MG63 (cell line): ENCODE results near the gene BMPR2. TPM values are rescaled to one million over a fixed set of nuclear protein-coding genes. Genes with fewer than 3 reads are reported as not detected.
"Not testable (repeated sequence)": the region's sequence is repeated elsewhere in the genome, so short reads cannot be mapped to it uniquely, and the experiment has no call there.

ENCODE experiments used
- DNase-seq: peaks from one replicate; pipeline ENCODE4 v3.0.0-alpha.2; 2020
- H3K27me3 ChIP-seq: fragments of 250-450 bp; sonication (Bioruptor Pico); 2 replicates; pipeline ENCODE4 v1.5.1; 2020; ENCODE audit warnings: mild to moderate bottlenecking, moderate library complexity
- H3K36me3 ChIP-seq: fragments of 250-450 bp; sonication (Bioruptor Pico); 2 replicates; pipeline ENCODE4 v1.5.1; 2020; ENCODE audit warnings: mild to moderate bottlenecking, moderate library complexity
- H3K4me3 ChIP-seq: fragments of 250-450 bp; sonication (Bioruptor Pico); 2 replicates; pipeline ENCODE4 v1.5.1; 2020; ENCODE audit warnings: mild to moderate bottlenecking, moderate library complexity
- H3K9me3 ChIP-seq: fragments of 250-450 bp; sonication (Bioruptor Pico); 2 replicates; pipeline ENCODE4 v1.5.1; 2020; ENCODE audit warnings: mild to moderate bottlenecking, moderate library complexity
- total RNA-seq: library from RNA; depleted of rRNA; stranded (reverse); fragments of >200 nt; shearing (Covaris generic); gene quantifications from 2 replicates; pipeline ENCODE4 v1.2.3, GENCODE V29; 2014; ENCODE audit warnings: low replicate concordance

Gene BMPR2
- total RNA-seq, 1 experiment from 2014 or later: 9.4 TPM

DNA sequence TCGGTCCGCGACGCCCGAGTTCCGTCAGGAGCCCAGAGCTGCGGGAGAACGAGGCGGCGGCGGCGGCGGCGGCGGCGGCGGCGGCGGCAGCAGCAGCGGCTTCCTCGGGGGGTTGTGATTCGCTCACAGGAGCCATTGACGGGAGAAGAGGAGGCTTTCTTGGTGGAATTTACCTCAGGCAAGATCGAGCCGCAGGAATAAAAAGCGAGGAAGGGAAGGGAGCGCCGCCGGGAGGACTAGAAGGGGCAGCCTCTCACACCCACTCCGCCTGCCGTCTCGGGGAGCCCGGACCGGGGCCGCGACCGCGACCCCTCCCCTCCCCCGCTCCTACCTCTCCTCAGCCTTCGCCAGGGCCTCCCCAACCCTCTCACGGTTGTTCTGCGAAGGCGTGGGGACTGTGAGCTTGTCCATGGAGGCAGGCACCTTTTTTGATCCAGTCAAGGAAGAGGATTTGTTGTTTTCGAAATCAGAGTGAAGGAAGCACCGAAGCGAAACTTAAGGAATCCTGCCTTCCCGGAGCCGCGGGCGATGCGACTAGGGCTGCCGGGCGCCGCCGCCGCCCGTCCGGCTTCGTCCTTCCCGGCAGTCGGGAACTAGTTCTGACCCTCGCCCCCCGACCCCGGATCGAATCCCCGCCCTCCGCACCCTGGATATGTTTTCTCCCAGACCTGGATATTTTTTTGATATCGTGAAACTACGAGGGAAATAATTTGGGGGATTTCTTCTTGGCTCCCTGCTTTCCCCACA is 506 bp downstream of the BMPR2 start:
- Histone ChIP-seq H3K4me3 (peak overlapping the region; percentile 94), H3K27me3 (no peaks in the 10 kb centered on the region), H3K36me3 (no peaks in the 10 kb centered on the region), H3K9me3 (no peaks in the 10 kb centered on the region)
- DNase-seq: peak; percentile 48

DNA sequence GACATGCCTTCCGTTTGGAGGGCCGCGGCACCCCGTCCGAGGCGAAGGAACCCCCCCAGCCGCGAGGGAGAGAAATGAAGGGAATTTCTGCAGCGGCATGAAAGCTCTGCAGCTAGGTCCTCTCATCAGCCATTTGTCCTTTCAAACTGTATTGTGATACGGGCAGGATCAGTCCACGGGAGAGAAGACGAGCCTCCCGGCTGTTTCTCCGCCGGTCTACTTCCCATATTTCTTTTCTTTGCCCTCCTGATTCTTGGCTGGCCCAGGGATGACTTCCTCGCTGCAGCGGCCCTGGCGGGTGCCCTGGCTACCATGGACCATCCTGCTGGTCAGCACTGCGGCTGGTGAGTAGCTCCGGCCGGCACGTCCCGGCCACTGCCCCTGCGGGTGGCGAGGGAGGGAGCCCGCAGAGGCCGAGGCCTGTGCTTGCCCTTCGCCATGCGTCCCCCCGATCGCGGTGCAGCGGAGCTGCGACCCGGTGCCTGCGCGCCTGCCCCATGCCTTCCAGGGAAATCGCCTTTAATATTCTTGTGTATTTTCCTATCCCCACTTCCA is 1.2 kb downstream of the BMPR2 start:
- no peaks in the 10 kb centered on the region for H3K9me3 ChIP-seq
- peak; percentile 46 for DNase-seq
- H3K36me3 ChIP-seq: no peaks in the 10 kb centered on the region
- no peaks in the 10 kb centered on the region for H3K27me3 ChIP-seq
- peak overlapping the region; percentile 94 for H3K4me3 ChIP-seq

DNA sequence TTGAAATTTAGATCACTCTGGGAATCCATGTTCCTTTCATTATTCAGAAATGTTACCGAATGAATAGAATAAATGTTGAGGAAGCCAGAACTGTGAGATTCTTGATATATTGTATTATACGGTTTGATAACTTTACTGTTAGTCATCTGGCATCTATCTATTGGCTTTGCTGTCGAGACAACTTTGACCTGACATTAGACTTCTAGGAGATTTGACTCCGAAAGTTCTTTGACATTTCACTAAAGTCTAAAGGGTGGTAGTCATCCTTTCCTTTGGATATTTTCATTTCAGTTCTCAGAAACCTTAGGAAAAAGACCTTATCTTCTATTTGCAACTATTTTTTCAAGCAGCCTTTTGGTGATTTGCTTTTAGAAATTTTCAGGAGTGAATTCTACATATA is 1.9 kb downstream of the BMPR2 start:
- peak overlapping the region; percentile 94 for H3K4me3 ChIP-seq
- H3K36me3 ChIP-seq: no peaks in the 10 kb centered on the region
- no peaks in the 10 kb centered on the region for H3K27me3 ChIP-seq
- DNase-seq: no peak
- no peaks in the 10 kb centered on the region for H3K9me3 ChIP-seq

DNA sequence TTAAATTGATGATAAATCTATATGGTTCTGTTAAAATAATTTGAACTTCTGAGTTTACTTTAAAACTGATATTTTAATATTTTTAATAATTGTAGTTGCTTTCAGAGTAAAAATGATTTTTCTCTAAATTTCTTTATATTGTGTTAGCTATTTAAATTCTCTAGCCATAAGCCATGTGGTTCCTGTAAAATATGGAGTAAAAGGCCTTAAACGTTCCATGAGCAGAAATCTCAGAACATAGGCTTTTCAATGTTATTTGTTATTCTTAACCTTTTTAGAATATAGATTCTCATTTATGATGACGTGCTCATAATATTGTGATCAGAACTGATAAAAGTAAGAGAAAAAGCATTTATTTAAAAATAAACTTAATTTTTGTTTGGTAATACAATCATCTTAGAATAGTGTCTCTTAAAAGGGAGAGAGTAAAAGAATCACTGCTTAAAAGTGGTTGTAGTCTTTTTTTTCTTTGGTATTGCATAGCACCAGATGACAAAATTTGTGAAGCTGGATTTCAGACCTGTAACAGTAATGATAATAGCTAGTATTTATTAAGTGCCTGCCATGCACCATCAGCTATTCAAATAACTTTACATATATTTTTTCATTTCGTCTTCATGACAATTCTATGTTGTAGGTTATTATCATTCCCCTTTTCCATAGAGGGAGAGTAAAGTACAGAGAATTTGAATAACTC is 2.7 kb downstream of the BMPR2 start:
- no peak for DNase-seq
- Histone ChIP-seq H3K36me3 (no peaks in the 10 kb centered on the region), H3K27me3 (no peaks in the 10 kb centered on the region), H3K4me3 (peak overlapping the region; percentile 94), H3K9me3 (no peaks in the 10 kb centered on the region)

GRCh38 chr2:202382684-202383083 is 6.6 kb downstream of the BMPR2 start:
- DNase-seq: no peak
- no peaks in the 10 kb centered on the region for H3K36me3 ChIP-seq
- no peaks in the 10 kb centered on the region for H3K27me3 ChIP-seq
- no peaks in the 10 kb centered on the region for H3K9me3 ChIP-seq
- no peak overlapping the region for H3K4me3 ChIP-seq

GRCh38 chr2:202386495-202386894 is 10.4 kb downstream of the BMPR2 start:
- not testable (repeated sequence) for H3K9me3 ChIP-seq, H3K4me3 ChIP-seq, H3K36me3 ChIP-seq, H3K27me3 ChIP-seq, DNase-seq

DNA sequence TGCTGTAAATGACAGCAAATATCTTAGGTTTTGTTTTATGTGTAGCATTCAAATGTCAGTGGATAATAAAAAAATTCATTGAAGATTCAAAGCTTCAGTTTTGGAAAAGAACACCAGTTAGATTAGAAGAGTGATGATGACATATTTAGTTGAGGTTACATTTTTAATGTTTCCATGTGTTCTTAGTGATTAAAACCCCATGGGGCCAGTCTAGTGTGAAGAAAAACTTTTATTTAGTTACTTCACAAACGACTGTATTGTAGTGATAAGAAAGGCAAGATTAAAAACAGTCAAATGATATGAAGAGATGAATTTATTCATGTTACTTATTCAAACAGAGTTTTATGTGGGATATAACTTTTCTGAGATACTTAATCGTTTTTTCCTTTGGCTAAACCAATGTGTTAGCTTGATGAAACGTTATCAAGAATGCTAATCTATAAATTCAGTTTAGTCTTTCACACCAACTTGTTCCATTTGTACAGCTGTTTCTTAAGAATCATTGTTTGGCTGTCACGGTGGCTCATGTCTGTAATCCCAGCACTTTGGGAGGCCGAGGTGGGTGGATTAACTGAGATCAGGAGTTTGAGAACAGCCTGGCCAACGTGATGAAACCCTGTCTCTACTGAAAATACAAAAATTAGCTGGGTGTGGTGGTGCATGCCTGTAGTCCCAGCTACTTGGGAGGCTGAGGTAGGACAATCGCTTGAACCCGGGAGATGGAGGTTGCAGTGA is 11.6 kb downstream of the BMPR2 start:
- H3K4me3 ChIP-seq: no peak overlapping the region
- H3K27me3 ChIP-seq: no peaks in the 10 kb centered on the region
- H3K9me3 ChIP-seq: no peaks in the 10 kb centered on the region
- DNase-seq: no peak
- no peaks in the 10 kb centered on the region for H3K36me3 ChIP-seq

DNA sequence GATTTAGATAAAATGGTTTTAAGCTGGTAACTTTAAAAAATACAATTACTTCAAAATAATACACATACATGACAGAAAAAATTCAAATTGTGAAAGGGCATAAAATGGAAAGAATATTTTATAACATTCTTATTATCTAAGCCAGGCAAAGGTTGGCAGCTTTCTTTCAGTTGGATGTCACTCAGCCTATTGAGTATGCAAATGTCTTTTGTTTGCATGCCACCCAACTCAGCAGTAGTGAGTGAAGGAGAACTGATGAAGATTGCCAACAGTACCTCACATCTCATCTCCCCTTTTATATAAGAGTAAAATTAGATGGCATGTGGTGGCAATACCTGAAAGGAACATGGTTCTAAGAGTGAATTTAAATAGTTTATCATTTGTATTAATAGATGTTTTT is 24.8 kb downstream of the BMPR2 start:
- H3K36me3 ChIP-seq: no peaks in the 10 kb centered on the region
- H3K27me3 ChIP-seq: no peaks in the 10 kb centered on the region
- H3K4me3 ChIP-seq: no peak overlapping the region
- H3K9me3 ChIP-seq: no peaks in the 10 kb centered on the region
- no peak for DNase-seq

- Histone ChIP-seq H3K27me3 (no peaks in the 10 kb centered on the region), H3K9me3 (no peaks in the 10 kb centered on the region), H3K36me3 (no peaks in the 10 kb centered on the region), H3K4me3 (no peak overlapping the region)
- no peak for DNase-seq
These were observed 29.7 kb downstream of the BMPR2 start for GRCh38 chr2:202405798-202406197.

- DNase-seq: peak; percentile 8
- Histone ChIP-seq H3K36me3 (no peaks in the 10 kb centered on the region), H3K4me3 (no peak overlapping the region), H3K27me3 (no peaks in the 10 kb centered on the region), H3K9me3 (no peaks in the 10 kb centered on the region)
These were observed 30.4 kb downstream of the BMPR2 start for GRCh38 chr2:202406445-202406978.

DNA sequence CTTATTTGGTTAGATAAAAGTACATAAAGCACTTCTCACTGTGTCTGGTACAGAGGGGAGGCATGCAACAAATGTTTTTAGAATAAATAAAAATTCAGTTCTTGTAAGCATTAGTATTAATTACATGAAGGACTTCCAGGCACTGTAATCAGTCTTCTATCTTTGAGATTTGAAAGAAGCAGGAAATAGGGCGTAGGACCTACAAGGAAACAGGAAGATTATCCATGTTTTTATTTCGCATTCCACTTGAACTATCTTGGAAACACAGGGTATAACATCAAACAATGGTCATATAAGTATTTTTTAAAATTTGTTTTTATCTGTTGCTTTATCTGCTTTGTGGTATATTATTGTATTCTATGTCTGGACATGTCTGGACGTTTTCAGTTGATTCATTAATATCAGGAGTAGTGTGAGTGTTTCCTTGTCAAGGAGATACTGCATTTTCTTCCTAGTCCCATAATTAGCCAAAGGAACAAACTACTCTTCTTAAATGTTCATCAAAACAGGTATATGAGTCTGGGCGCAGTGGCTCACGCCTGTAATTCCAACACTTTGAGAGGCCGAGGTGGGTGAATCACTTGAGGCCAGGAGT is 32.5 kb downstream of the BMPR2 start:
- H3K27me3 ChIP-seq: no peaks in the 10 kb centered on the region
- H3K4me3 ChIP-seq: no peak overlapping the region
- no peak for DNase-seq
- no peaks in the 10 kb centered on the region for H3K9me3 ChIP-seq
- H3K36me3 ChIP-seq: no peaks in the 10 kb centered on the region

DNA sequence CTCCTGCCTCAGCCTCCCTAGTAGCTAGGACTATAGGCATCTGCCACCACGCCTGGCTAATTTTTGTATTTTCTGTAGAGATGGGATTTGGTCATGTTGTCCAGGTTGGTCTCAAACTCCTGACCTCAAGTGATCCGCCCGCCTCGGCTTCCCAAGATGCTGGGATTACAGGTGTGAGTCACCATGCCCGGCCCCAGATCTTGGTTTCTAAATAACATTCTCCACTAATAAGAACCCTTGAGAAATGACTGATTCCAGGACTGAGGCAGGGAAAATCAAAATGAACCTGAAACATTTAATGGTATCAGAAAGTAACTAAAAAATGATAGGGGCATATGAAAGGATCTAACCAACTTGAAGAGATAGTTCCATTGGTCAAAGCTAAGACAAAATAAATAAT is 34.0 kb downstream of the BMPR2 start:
- Histone ChIP-seq H3K9me3 (no peaks in the 10 kb centered on the region), H3K27me3 (no peaks in the 10 kb centered on the region), H3K36me3 (no peaks in the 10 kb centered on the region), H3K4me3 (no peak overlapping the region)
- DNase-seq: no peak

DNA sequence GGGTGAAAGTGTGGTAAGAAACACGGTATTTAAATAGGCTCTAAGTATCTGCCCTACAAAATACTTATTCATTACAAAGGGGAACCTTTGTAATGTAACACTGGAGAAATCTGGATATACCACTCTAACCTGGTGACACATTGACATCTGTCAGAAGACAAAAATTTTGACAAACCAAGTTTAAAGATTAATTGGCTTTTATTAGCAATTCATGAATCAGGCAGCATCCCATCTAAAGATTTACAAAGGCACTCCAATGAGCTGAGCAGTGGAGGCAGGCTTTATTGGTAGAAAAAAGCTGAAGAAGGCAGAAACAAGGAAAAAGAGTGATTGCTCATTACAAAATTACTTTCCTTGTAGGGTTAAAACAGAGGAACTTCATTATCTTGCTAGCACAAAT is 35.0 kb downstream of the BMPR2 start:
- no peak for DNase-seq
- Histone ChIP-seq H3K9me3 (no peaks in the 10 kb centered on the region), H3K36me3 (no peaks in the 10 kb centered on the region), H3K27me3 (no peaks in the 10 kb centered on the region), H3K4me3 (no peak overlapping the region)

DNA sequence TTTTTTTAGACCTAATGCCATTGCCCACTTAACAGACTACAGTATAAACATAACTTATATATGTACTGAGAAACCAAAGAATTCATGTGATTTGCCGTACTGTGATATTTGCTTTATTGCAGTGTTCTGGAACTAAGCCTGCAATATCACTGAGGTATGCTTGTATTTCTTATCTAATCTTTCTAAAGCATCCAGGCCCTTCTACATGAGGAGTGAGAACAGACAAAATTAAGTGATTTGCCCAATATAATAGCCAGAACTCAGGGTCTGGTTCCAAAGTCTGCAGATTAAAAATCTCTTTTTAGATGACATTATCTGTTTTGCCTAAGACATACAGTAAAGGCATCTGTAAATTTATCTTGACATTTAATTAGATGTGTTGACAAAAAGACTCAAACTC is 41.9 kb downstream of the BMPR2 start:
- no peak for DNase-seq
- Histone ChIP-seq H3K4me3 (no peak overlapping the region), H3K27me3 (no peaks in the 10 kb centered on the region), H3K9me3 (no peaks in the 10 kb centered on the region), H3K36me3 (no peaks in the 10 kb centered on the region)

DNA sequence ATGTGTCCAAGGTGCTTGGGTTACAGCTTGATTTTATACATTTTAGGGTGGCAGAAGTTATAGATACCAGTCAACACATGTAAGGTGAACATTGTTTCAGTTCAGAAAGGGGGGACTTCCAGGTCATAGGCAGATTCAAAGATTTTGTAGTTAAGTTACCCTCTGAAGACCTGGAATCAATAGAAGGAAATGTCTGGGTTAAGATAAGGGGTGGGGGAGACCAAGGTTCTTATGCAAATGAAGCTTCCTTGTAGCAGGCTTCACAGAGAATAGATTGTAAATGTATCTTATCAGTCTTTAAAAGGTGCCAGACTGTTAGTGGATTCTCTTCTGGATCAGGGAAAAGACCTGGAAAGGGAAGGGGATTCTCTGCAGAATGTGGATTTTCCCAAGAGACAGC is 42.4 kb downstream of the BMPR2 start:
- H3K36me3 ChIP-seq: no peaks in the 10 kb centered on the region
- DNase-seq: no peak
- H3K4me3 ChIP-seq: no peak overlapping the region
- H3K27me3 ChIP-seq: no peaks in the 10 kb centered on the region
- H3K9me3 ChIP-seq: no peaks in the 10 kb centered on the region

DNA sequence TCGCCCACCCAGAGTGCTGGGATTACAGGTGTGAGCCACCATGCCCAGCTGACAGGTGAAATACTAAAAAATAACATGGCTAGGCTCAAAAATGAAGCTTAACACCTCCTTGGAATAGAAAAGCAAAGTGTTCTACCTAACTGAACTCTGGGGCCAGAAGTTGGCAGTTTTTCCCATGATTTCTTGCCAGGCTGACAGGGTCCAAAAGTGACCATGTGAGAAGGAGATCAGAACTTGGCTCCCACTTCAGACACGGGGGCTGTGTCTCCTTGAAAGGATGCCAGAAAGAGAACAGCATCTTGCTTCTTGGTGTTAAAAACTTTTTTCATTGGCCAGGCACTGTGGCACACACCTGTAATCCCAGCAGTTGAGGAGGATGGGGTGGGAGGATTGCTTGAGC is 47.0 kb downstream of the BMPR2 start:
- Histone ChIP-seq H3K27me3 (no peaks in the 10 kb centered on the region), H3K9me3 (no peaks in the 10 kb centered on the region), H3K36me3 (no peaks in the 10 kb centered on the region), H3K4me3 (no peak overlapping the region)
- DNase-seq: no peak

DNA sequence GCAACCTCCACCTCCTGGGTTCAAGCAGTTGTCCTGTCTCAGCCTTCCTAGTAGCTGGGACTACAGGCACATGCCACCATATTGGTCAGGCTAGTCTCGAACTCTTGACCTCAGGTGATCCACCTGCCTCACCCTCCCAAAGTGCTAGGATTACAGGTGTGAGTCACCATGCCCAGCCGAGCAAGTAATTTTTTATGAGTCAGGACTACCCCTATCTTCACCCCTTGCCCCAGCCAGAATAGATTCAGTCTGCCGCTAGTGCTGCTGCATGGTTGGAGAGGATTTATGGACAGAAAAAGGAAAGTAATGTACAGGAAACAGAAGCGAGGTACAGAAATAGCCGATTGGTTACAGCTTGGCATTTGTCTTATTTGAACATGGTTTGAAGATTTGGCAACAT is 48.9 kb downstream of the BMPR2 start:
- no peaks in the 10 kb centered on the region for H3K36me3 ChIP-seq
- no peak for DNase-seq
- H3K4me3 ChIP-seq: no peak overlapping the region
- no peaks in the 10 kb centered on the region for H3K9me3 ChIP-seq
- no peaks in the 10 kb centered on the region for H3K27me3 ChIP-seq
